Tibial nerve (tissue), 4 donors: Measurements from ENCODE around the gene TAS2R1. TPM values are rescaled to one million over a fixed set of nuclear protein-coding genes. Genes with fewer than 3 reads are reported as not detected.
"Not testable (repeated sequence)": the region's sequence is repeated elsewhere in the genome, so short reads cannot be mapped to it uniquely, and the experiment has no call there.

Experiments
- DNase-seq, 2 donors: peaks; one replicate each; pipeline ENCODE4 v3.0.0-alpha.2; 2019; ENCODE audit warnings: low spot score in 2 of 2
- H3K27ac ChIP-seq, 4 donors: fragments of 200-600 bp; sonication (generic) in 3 of 4; one replicate each; pipeline ENCODE4 v1.5.1; 2017 to 2019; ENCODE audit warnings: mild to moderate bottlenecking in 1 of 4
- H3K27me3 ChIP-seq, 2 donors: fragments of 200-600 bp; sonication (generic) in 1 of 2; one replicate each; pipeline versions ENCODE4 v1.5.1 to v1.6.0; 2017 to 2019
- H3K36me3 ChIP-seq, 3 donors: fragments of 200-600 bp; sonication (generic); one replicate each; pipeline ENCODE4 v1.5.1; 2018 to 2019
- H3K4me1 ChIP-seq, 4 donors: fragments of 200-600 bp; sonication (generic) in 3 of 4; one replicate each; pipeline ENCODE4 v1.5.1; 2017 to 2019
- H3K4me3 ChIP-seq, 4 donors: fragments of 200-600 bp; sonication (generic) in 3 of 4; one replicate each; pipeline ENCODE4 v1.5.1; 2017 to 2019; ENCODE audit warnings: mild to moderate bottlenecking in 1 of 4, moderate library complexity in 1 of 4
- H3K9me3 ChIP-seq, 4 donors: fragments of 200-600 bp; sonication (generic) in 3 of 4; one replicate each; pipeline ENCODE4 v1.5.1; 2017 to 2019
- EP300 ChIP-seq, 2 donors: sonication (generic); formaldehyde crosslinking; IDR thresholded peaks; one replicate each; pipeline ENCODE4 v1.6.1; 2017; ENCODE audit warnings: antibody characterized with exemption in 2 of 2, mild to moderate bottlenecking in 1 of 2
- POLR2A ChIP-seq, 2 donors: fragments of 450-650 bp; IDR thresholded peaks; one replicate each; pipeline ENCODE4 v1.6.1; 2017; ENCODE audit warnings: antibody characterized with exemption in 2 of 2, mild to moderate bottlenecking in 2 of 2, moderate library complexity in 2 of 2
- WGBS, 2 donors: methylation state at CpG; one replicate each; pipeline ENCODE4 v1.1.5; 2018; 5-methylcytosine and 5-hydroxymethylcytosine counted together
- total RNA-seq, 4 donors: library from RNA; depleted of rRNA; stranded (reverse); fragments of >200 nt; gene quantifications; one replicate each; pipeline ENCODE4 v1.1.0, GENCODE V29; 2016
- TF ChIP-seq, protein P1 (sequence below), 5 experiments: fragments of 200-600 bp in 3 of 5; fragments of 450-650 bp in 2 of 5; sonication (generic) in 3 of 5; IDR thresholded peaks; one replicate each; pipeline ENCODE4 v1.5.1; 2016 to 2019; ENCODE audit warnings: antibody characterized with exemption in 5 of 5, mild to moderate bottlenecking in 3 of 5, moderate library complexity in 2 of 5

TAS2R1 gene
- total RNA-seq, 4 donors from 2014 or later: not detected

DNA sequence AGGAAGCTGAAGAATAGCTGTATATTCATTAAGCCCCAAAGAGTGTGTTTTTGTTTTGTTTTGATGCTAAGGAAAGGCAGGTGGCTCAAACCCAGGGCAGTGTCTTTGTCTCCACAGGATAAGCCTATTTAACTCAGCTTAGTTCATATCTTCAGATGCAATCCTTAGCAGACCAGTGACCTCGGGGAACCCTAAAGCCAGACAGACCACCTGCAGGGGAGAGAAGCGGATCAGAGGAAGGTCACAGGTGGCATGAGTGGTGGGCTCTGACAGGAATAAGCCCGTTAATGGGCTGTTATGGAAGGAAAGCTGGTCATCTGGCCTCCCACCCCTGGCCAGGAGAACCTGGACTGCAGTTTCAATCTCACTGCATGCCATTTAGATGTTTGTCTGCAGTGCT, 30.8 kb downstream of the TAS2R1 start:
- H3K36me3 ChIP-seq: no peaks in the 10 kb centered on the region
- no peak overlapping the region for H3K4me3 ChIP-seq
- H3K27me3 ChIP-seq: no peaks in the 10 kb centered on the region
- no peak for DNase-seq
- no peak overlapping the region for H3K27ac ChIP-seq
- WGBS, 2 donors: 67 to 75% methylated on average over 3 of the region's 3 CpGs
- TF ChIP-seq POLR2A (IDR thresholded peaks at IDR 0.05): no peak
- TF ChIP-seq EP300 (IDR thresholded peaks at IDR 0.05): no peak
- TF ChIP-seq, protein P1, sequence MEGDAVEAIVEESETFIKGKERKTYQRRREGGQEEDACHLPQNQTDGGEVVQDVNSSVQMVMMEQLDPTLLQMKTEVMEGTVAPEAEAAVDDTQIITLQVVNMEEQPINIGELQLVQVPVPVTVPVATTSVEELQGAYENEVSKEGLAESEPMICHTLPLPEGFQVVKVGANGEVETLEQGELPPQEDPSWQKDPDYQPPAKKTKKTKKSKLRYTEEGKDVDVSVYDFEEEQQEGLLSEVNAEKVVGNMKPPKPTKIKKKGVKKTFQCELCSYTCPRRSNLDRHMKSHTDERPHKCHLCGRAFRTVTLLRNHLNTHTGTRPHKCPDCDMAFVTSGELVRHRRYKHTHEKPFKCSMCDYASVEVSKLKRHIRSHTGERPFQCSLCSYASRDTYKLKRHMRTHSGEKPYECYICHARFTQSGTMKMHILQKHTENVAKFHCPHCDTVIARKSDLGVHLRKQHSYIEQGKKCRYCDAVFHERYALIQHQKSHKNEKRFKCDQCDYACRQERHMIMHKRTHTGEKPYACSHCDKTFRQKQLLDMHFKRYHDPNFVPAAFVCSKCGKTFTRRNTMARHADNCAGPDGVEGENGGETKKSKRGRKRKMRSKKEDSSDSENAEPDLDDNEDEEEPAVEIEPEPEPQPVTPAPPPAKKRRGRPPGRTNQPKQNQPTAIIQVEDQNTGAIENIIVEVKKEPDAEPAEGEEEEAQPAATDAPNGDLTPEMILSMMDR (IDR thresholded peaks at IDR 0.05): no peak
- no peaks in the 10 kb centered on the region for H3K4me1 ChIP-seq
- H3K9me3 ChIP-seq: no peaks in the 10 kb centered on the region

DNA sequence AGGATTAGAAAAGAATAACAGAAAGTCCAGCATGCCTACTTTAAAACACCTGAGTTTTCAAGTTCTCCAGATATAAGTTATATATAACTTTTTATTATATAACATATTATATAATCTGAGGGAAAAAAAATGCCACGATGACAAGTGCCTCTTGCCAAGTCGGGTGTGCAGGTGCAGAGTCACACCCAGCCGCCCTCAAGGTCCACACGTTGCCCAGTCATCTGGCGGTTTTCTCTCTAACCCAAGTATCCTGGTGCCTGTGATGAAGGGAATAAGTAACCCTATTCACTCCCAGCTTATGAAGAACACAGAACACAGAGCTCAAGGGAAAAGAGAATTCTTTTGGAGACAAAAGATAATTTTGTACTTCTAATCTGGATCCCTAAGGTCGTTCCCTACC, 31.8 kb downstream of the TAS2R1 start:
- DNase-seq: not testable (repeated sequence)
- 73 to 75% methylated on average over 6 of the region's 6 CpGs for WGBS, 2 donors

DNA sequence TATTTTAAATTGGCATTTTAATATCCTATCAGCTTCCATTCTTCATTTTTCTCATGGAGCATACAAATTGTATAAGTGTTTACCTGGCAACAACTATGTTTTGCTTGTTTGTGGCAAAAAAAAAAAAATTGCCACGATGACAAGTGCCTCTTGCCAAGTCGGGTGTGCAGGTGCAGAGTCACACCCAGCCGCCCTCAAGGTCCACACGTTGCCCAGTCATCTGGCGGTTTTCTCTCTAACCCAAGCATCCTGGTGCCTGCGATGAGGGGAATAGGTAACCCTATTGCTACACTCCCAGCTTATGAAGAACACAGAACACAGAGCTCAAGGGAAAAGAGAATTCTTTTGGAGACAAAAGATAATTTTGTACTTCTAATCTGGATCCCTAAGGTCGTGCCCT, 32.8 kb downstream of the TAS2R1 start:
- H3K27ac ChIP-seq, H3K9me3 ChIP-seq, H3K4me1 ChIP-seq, DNase-seq, H3K36me3 ChIP-seq, H3K27me3 ChIP-seq, H3K4me3 ChIP-seq: not testable (repeated sequence)
- 85% methylated on average over 7 of the region's 7 CpGs for WGBS, 2 donors

More for the DNA sequence above, 31.8 kb downstream of the TAS2R1 start:
- not testable (repeated sequence) for H3K27ac ChIP-seq, H3K9me3 ChIP-seq, H3K27me3 ChIP-seq, H3K36me3 ChIP-seq, H3K4me1 ChIP-seq, H3K4me3 ChIP-seq

DNA sequence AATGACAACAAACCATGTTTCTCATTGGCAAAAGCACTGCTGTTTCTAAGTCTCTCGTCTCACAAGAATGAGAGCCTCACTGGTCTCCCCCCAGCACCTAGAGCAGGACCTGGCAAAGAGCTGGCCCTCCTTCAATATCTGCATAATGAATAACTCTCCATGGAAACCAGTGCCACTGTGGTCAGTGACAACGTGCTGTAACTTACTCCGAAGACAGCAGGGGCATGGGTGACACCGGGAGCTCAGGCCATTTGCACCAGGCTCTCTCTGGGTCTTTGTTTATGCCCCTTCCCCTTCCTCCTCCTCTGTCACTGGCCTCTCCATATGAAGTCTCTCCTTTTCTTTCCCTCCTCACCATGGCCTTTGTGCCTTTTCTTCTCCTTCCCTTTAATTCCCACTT, 33.3 kb downstream of the TAS2R1 start:
- WGBS, 2 donors: 10 to 15% methylated on average over 4 of the region's 4 CpGs
- no peak for DNase-seq
- no peaks in the 10 kb centered on the region for H3K36me3 ChIP-seq
- H3K27ac ChIP-seq: no peak overlapping the region
- H3K4me3 ChIP-seq: no peak overlapping the region
- H3K4me1 ChIP-seq: no peaks in the 10 kb centered on the region
- TF ChIP-seq, protein P1 (IDR thresholded peaks at IDR 0.05): no peak
- TF ChIP-seq EP300 (IDR thresholded peaks at IDR 0.05) (no peak), POLR2A (IDR thresholded peaks at IDR 0.05) (no peak)
- no peaks in the 10 kb centered on the region for H3K9me3 ChIP-seq
- H3K27me3 ChIP-seq: no peaks in the 10 kb centered on the region

DNA sequence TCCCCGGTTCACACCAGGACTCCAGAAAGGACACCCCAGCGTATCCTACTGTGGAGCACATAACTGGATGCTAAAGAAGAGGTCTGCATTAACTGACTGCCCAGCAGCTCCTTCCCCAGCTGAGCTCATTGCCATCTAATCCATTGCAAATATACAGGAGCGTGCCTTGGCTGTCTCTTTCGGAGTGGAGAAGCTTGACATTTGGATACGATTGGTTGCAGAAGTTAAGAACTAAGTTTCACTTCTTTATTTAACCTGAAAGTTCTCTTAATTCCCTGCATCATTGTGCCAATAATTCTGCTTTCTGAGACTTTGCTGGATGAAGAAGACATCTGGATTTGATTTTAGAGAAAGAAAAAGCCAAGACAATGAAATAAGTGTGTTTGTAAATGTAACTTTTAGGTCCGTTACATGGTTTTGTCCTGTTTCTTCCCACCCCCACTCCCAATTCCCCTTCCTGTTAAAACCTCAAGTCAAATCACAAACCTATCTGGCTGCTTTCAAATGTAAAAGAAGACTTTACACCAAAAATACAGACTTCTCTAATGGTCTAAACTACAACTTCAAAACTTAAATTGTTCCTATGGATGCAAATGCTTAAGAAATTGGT, 33.9 kb downstream of the TAS2R1 start:
- Histone ChIP-seq H3K9me3 (no peaks in the 10 kb centered on the region), H3K4me1 (no peaks in the 10 kb centered on the region), H3K27ac (no peak overlapping the region), H3K4me3 (no peak overlapping the region), H3K36me3 (no peaks in the 10 kb centered on the region), H3K27me3 (no peaks in the 10 kb centered on the region)
- TF ChIP-seq POLR2A (IDR thresholded peaks at IDR 0.05) (no peak), EP300 (IDR thresholded peaks at IDR 0.05) (no peak)
- TF ChIP-seq, protein P1 (IDR thresholded peaks at IDR 0.05): no peak
- 47% methylated on average over 6 of the region's 6 CpGs for WGBS, 2 donors
- DNase-seq: no peak

DNA sequence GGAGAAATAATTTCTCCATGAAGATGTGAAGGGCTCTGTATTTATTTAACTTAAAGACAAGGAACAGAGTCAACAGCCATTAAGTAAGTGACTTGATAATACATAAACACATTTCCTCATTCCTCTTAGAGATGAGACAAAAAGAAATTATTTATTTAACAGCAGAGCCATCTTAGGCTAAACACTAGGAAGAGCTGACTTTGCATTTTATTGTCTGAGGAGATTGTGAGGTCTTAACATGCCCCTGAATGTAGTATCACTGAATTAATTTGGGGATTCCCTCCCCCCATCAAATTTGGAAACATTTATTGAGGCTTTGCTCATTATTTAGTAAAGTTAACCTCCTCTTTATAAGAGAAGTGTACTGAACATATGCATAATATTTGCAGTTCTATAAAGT, 35.2 kb downstream of the TAS2R1 start:
- Histone ChIP-seq H3K9me3 (no peaks in the 10 kb centered on the region), H3K27ac (no peak overlapping the region), H3K36me3 (no peaks in the 10 kb centered on the region), H3K4me1 (no peaks in the 10 kb centered on the region), H3K4me3 (no peak overlapping the region), H3K27me3 (no peaks in the 10 kb centered on the region)
- TF ChIP-seq EP300 (IDR thresholded peaks at IDR 0.05) (no peak), POLR2A (IDR thresholded peaks at IDR 0.05) (no peak)
- TF ChIP-seq, protein P1 (IDR thresholded peaks at IDR 0.05): no peak
- DNase-seq: no peak
